T-helper 1 cell (primary cell): ENCODE data around the gene PDSS2.
"Not testable (repeated sequence)": the region's sequence is repeated elsewhere in the genome, so short reads cannot be mapped to it uniquely, and the experiment has no call there.

Source experiments
- DNase-seq, 5 donors: peaks; one replicate each; pipeline ENCODE4 v3.0.0-alpha.2; 2012 to 2020

PDSS2 gene

GRCh38 chr6:107318100-107318736 is 141.1 kb downstream of the PDSS2 start:
- peak in 1 of 5 donors; percentile 21 for DNase-seq

GRCh38 chr6:107315114-107315513 is 144.2 kb downstream of the PDSS2 start:
- no peak for DNase-seq

- no peak for DNase-seq
Observed at GRCh38 chr6:107314531-107314939, 144.8 kb downstream of the PDSS2 start.

DNA sequence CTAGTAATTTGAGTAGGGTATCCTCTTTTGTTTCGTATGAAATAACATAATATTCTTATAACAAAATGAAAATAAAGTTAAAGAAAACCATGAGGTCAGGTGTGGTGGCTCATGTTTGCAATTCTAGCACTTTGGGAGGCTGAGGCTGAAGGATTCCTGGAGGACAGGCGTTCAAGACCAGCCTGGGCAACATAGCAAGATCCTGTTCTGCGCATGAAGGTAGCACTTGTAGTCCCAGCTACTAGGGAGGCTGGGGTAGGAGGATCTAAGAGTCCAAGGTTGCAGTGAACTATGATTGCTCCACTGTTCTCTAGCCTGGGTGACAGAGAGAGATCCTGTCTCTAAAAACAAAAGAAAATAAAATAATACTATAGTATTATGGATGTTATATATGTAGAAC is 145.6 kb downstream of the PDSS2 start:
- no peak for DNase-seq

DNA sequence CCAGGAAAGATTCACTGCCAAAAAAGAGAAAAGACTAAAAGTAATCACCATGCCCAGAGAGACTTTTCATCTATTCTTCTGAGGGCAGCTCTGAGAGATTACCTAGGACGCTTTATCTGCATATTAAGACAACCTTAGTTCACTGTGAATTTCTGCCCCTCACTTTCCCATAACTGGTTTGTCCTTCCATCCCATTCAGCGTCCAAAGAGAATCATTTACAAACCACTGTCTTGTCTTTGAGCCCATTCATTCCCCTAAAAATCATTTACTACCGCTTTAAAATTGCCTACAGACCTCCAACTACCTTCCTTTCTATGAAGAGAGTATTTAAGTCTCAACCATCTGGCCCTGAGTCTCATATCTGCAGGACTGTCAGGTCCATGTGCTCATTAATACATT is 149.0 kb downstream of the PDSS2 start:
- DNase-seq: no peak

GRCh38 chr6:107308677-107309076 is 150.7 kb downstream of the PDSS2 start:
- DNase-seq: no peak

DNA sequence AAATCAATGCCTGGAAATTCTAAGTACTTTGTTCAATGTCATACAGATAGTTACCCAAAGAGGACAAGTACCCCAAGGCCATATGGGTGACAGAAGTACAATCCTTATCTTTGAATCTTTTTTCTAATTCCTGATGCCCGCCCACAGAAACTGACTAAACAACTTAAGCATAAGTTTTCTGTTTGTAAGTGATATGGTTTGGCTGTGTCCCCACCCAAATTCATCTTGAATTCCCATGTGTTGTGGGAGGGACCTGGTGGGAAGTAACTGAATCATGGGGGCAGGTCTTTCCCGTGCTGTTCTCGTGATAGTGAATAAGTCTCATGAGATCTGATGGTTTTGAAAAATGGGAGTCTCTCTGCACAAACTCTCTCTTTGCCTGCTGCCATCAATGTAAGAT is 153.4 kb downstream of the PDSS2 start:
- not testable (repeated sequence) for DNase-seq

DNA sequence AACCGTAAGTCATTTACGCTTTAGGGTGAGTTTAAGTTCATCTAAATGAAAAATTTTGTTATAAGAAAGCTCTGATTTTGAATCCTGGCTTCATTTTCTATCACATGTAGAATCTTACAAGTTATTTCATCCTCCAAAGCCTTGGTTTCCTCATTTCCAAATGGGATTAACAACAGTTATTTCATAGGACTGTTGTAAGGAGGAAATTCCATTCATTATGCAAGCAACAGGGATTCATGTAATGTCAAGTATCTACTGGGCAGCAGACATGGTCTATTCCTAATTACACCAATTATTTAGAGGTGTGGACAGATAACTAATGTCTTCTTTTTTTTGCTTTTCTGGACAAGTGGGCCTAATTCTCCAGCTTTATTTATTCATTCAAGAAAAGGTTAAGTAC is 154.0 kb downstream of the PDSS2 start:
- no peak for DNase-seq

- no peak for DNase-seq
Observed at GRCh38 chr6:107304421-107305025, 154.8 kb downstream of the PDSS2 start.

DNA sequence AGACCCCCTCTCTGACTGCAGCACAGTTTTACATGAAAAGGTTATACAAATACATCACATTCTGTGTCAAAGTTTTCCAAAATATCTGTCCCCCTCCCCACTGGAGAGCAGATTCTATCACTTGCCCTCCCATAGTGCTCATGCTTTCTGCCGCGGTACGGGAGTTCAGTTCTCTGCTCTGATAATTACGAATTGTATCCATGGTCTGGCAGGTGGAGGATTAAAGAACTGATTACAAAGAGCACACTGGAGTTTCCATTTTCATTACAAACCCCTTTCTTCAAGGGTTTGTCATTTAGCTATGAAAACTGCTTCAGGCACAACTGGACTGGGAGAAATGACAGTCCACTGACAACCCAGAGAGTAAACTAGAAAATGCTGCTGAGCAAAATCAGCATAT is 166.0 kb downstream of the PDSS2 start:
- DNase-seq: no peak

DNA sequence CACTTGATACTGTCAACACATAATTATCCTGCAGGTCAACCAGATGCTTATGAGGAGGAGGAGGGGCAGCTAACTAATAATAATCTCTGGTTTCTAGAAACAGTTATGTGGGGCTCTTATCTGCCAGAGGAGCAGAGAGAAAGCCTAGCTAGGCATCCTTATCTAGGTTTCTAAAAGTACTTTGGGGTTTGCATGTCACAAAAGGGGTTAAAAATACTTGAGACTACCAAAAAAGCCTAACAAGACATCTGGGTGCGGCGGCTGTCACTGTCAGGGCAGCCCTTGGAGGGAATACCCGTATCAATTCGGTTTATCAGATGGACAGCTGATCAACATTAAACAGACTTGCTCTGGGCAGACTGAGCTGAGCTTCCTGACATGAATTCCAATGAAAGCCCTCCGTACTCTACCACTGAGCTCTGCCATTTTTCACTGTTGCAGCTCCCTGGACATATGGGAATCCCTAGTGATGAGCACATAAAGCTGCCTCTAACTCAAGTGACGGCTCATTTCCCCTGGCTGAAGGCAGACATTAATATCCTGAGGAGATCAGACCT is 166.6 kb downstream of the PDSS2 start:
- DNase-seq: no peak

- no peak for DNase-seq
Observed at GRCh38 chr6:107290491-107290890, 168.9 kb downstream of the PDSS2 start.

DNA sequence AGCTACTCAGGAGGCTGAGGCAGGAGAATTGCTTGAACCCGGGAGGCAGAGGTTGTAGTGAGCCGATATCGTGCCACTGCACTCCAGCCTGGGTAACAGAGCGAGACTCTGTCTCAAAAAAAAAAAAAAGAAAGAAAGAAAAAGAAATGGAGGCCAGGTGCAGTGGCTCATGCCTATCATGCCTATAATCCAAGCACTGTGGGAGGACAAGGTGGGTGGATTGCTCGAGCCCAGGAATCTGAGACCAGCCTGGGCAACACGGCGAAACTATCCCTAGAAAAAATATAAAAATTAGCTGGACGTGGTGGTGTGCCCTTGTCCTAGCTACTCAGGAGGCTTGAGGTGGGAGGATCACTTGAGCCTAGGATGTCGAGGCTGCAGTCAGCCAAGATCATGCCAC is 170.1 kb downstream of the PDSS2 start:
- not testable (repeated sequence) for DNase-seq

- not testable (repeated sequence) for DNase-seq
Observed at GRCh38 chr6:107285683-107286082, 173.7 kb downstream of the PDSS2 start.

DNA sequence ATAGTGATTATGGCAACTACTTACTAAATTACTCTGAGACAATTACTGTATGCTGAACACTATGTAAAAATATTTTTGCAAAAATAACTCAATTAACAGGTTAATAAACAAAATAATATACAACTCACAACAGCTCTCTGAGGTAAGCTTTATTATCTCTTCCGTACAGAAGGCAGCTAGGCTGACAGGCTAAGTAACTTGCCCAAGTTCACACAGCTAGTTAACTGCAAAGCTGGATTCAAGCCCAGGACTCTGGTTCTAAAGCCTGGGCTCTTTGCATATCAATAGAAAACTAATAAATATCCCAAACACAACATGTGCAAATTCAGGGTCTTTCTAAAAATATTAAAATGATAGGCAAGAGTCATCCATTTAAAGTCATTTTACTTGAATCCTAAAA is 174.6 kb downstream of the PDSS2 start:
- no peak for DNase-seq

DNA sequence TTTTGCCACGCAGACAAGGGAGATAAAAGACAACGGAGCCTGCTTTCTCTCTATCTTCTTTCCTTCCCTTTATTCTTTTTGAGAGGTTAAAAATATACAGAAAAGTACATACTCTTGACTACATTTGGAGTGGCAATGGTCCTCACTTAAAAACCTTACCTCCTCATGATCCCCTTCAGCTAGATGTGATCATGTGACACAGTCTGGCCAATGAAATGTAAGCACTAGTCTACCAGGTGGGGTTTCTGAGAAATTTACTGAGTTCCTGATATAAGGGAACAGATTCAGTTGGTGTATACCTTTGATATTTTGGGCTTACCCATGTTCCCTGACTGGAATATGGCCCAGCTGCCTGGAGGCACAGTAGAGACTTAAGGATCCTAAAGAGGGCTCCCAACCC is 178.6 kb downstream of the PDSS2 start:
- no peak for DNase-seq

GRCh38 chr6:107280001-107280400 is 179.4 kb downstream of the PDSS2 start:
- not testable (repeated sequence) for DNase-seq

- DNase-seq: no peak
Observed at GRCh38 chr6:107275330-107275865, 184.0 kb downstream of the PDSS2 start.

GRCh38 chr6:107274288-107274687 is 185.1 kb downstream of the PDSS2 start:
- DNase-seq: no peak

- DNase-seq: no peak
Observed at GRCh38 chr6:107272246-107272645, 187.1 kb downstream of the PDSS2 start.

DNA sequence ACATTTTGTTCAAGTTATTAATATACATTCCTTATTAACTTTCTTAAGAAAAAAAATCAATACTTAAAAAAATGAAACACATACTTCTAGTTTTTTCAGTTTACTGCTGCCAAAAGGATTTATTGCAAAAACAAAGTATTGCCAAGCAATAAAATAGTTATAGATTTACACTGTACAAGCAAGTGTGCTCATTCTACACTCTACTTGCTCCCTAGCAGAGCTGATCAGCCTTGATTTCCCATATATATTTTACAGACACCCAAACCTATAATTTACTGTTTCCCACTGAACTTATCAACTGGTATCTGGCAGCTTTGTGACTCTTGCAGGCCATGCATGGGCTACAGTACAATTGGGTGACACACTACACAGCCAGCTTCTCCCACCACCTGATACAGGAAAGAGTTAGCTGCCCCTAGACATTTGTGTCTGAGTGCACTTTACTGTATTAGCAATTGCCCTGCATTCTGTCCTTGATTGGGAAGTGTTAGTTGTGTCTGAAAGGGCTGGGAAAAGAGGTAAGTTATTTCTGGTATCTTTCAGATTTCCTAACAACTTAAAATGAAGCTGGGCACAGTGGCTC is 188.1 kb downstream of the PDSS2 start:
- no peak for DNase-seq

- no peak for DNase-seq
Observed at GRCh38 chr6:107267634-107268033, 191.7 kb downstream of the PDSS2 start.

DNA sequence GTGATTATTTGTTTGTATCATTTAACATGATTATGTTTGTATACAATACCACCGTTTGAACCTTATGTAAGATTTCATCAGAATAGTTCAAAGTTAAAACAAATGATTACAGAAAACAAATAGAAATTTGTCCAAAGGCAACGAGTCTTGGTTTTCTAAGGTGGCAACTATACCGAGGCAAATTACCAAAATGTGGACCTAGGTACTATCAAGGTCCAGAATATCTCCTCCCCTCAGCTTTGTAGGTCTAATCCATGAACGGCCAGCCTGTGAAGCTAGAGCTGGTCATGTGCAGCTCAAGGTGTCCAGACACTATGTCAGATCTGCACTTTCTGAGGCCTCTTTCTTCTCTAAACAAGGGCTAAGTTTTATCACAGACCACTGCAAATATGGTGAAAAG is 192.4 kb downstream of the PDSS2 start:
- no peak for DNase-seq

DNA sequence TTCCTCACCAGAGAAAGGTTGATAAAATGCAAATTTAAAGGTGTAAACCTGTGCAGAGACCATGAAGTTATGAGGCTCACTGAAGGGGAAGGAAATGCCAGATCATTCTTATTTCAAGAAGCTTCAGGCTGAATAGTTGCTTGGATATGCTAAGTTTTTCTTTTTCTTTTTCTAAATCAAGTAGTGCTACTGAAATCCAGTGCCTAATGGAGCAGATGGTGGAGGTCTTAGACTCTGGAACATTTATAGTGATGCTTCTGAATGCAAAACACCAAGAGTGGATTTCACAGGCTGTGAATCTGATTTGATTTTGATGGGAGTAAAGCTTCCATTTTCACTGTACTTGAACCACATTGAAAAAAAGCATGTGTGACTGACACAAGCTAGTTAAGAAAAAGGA is 192.8 kb downstream of the PDSS2 start:
- DNase-seq: no peak
